GM12878 (cell line): ENCODE measurements around the gene NTN3. TPM values are rescaled to one million over a fixed set of nuclear protein-coding genes. Genes with fewer than 3 reads are reported as not detected.
A peak's percentile ranks its signal among the peaks of the same experiment; 100 is the strongest.

ENCODE experiments used
- ATAC-seq: fragments of 200-7000 bp; cut with Tn5 transposase; 3 replicates; pipeline ENCODE4 v1.9.1; 2020; ENCODE audit warnings: mild to moderate bottlenecking, moderate library complexity
- BruUV-seq: library from RNA; stranded (reverse); fragments of 400-500 nt; replicated peaks from 2 replicates; lab custom pipeline; 2021; lab: Mats Ljungman, UMichigan
- CTCF ChIA-PET: fragments of 300-600 bp; sonication (Branson Sonifier 250); formaldehyde crosslinking; extraction: SDS; loops from one replicate; lab custom pipeline; 2021; ENCODE audit warnings: inconsistent platforms; lab: Yijun Ruan, JAX
- POLR2A ChIA-PET: fragments of 350-600 bp; formaldehyde crosslinking; extraction: SDS; loops from one replicate; lab custom pipeline; 2021; ENCODE audit warnings: inconsistent platforms; lab: Charles Lee
- RAD21 ChIA-PET: fragments of 300-600 bp; sonication (Branson Sonifier 250); formaldehyde crosslinking; loops from one replicate; lab custom pipeline; 2023; ENCODE audit warnings: antibody characterized with exemption; ENCODE audit not compliant: unreplicated experiment; lab: Charles Lee
- SMC1A ChIA-PET: fragments of 300-600 bp; sonication (Branson Sonifier 250); formaldehyde crosslinking; loops from one replicate; lab custom pipeline; 2023; ENCODE audit not compliant: unreplicated experiment, uncharacterized antibody; lab: Charles Lee
- DNase-seq: peaks from one replicate; pipeline ENCODE4 v3.0.0-alpha.2; 2011; ENCODE audit warnings: low read depth, low spot score
- FAIRE-seq: peaks from 3 replicates; lab custom pipeline; 2011; peaks lifted over from hg19 to GRCh38; lab: Jason Lieb, UNC
- H2AFZ ChIP-seq: 2 replicates; pipeline ENCODE4 v1.6.0; 2011; ENCODE audit warnings: low read depth, low read length, control low read depth; ENCODE audit not compliant: control insufficient read depth
- H3K27ac ChIP-seq: 2 replicates; pipeline ENCODE4 v1.5.1; 2011; ENCODE audit warnings: control low read depth; ENCODE audit not compliant: control insufficient read depth, insufficient read depth
- H3K27me3 ChIP-seq, 2 experiments: replicated peaks in 1 of 2; 2 replicates each; pipeline versions ENCODE4 v1.6.0 to v1.6.1; 2011; ENCODE audit warnings: low read length in 1 of 2; ENCODE audit not compliant: control insufficient read depth in 2 of 2, insufficient read depth in 2 of 2
- H3K36me3 ChIP-seq, 2 experiments: 2 replicates each; pipeline ENCODE4 v1.5.1; 2011; ENCODE audit warnings: low read length in 1 of 2; ENCODE audit not compliant: control insufficient read depth in 2 of 2, insufficient read depth in 2 of 2
- H3K4me1 ChIP-seq: 2 replicates; pipeline ENCODE4 v1.6.1; 2011; ENCODE audit warnings: mild to moderate bottlenecking, low read length, moderate library complexity, mixed read lengths; ENCODE audit not compliant: control insufficient read depth, insufficient read depth
- H3K4me2 ChIP-seq: 2 replicates; pipeline ENCODE4 v1.6.0; 2011; ENCODE audit warnings: control low read depth; ENCODE audit not compliant: control insufficient read depth, insufficient read depth
- H3K4me3 ChIP-seq: fragments of 200-600 bp; sonication (generic); 2 replicates; pipeline ENCODE4 v1.5.1; 2016
- H3K79me2 ChIP-seq: 2 replicates; pipeline ENCODE4 v1.6.0; 2011; ENCODE audit warnings: low read length; ENCODE audit not compliant: control insufficient read depth, insufficient read depth
- H3K9ac ChIP-seq: 2 replicates; pipeline ENCODE4 v1.8.0; 2011; ENCODE audit warnings: low read length, control low read depth, mixed read lengths; ENCODE audit not compliant: control insufficient read depth, insufficient read depth
- H3K9me3 ChIP-seq: replicated peaks from 3 replicates; pipeline ENCODE4 v1.5.1; 2011; ENCODE audit warnings: mild to moderate bottlenecking, low read length; ENCODE audit not compliant: control insufficient read depth, insufficient read depth
- H4K20me1 ChIP-seq: 2 replicates; pipeline ENCODE4 v1.6.0; 2011; ENCODE audit not compliant: control insufficient read depth, insufficient read depth
- CREB1 ChIP-seq: IDR thresholded peaks from 2 replicates; pipeline ENCODE4 v1.6.1; 2012; ENCODE audit warnings: low read depth, mild to moderate bottlenecking, inconsistent platforms
- HDGF ChIP-seq: fragments of 450-650 bp; IDR thresholded peaks from 2 replicates; pipeline ENCODE4 v1.6.1; 2016; ENCODE audit warnings: antibody characterized with exemption
- NR2F1 ChIP-seq: fragments of 450-650 bp; conservative IDR thresholded peaks from 2 replicates; pipeline ENCODE4 v1.6.1; 2017; ENCODE audit warnings: mild to moderate bottlenecking
- POLR2A ChIP-seq: IDR thresholded peaks from 2 replicates; pipeline ENCODE4 v1.6.1; 2011; ENCODE audit warnings: low read depth, mild to moderate bottlenecking, low read length
- RFX5 ChIP-seq: IDR thresholded peaks from 2 replicates; pipeline ENCODE4 v1.6.1; 2011; ENCODE audit warnings: low read depth, low read length, improper control_type of control experiment
- TARDBP ChIP-seq: IDR thresholded peaks from 2 replicates; pipeline ENCODE4 v1.6.1; 2016; ENCODE audit warnings: borderline replicate concordance
- ZNF384 ChIP-seq: IDR thresholded peaks from 2 replicates; pipeline ENCODE4 v1.6.1; 2012; ENCODE audit warnings: low read depth, mild to moderate bottlenecking, low read length, improper control_type of control experiment, borderline replicate concordance
- WGBS: methylation state at CpG from one replicate; pipeline ENCODE4 v1.1.6; 2016; ENCODE audit warnings: low lambda C conversion rate; ENCODE audit not compliant: insufficient replicate concordance, insufficient coverage; ENCODE audit errors: missing lambda C conversion rate; 5-methylcytosine and 5-hydroxymethylcytosine counted together
- in situ Hi-C: fragments of 300-500 bp; cut with MboI; formaldehyde crosslinking; loops from 9 replicates; pipeline ENCODE4 v1.14.3; 2018; ENCODE audit warnings: mixed read lengths
- intact Hi-C: fragments of 100-400 bp; cut with micrococcal nuclease; formaldehyde crosslinking; loops from one replicate; pipeline ENCODE4 v1.14.2; 2022; ENCODE audit not compliant: unreplicated experiment
- polyA plus RNA-seq, 11 experiments: library from polyadenylated mRNA; depleted of rRNA in 4 of 11; unstranded in 6 of 11; stranded (reverse) in 5 of 11; fragments of >200 nt; fragmentation: Nextera tagmentation in 4 of 11; fragmentation: Illumina TruSeq in 1 of 11; extraction: Ambion mirVana in 4 of 11; extraction: Trizol in 1 of 11; gene quantifications; 1 replicate in 1 of 11; 2 replicates in 10 of 11; pipeline versions ENCODE4 v1.2.1 to v1.2.3, GENCODE V29; 2011 to 2016; ENCODE audit warnings: inconsistent platforms in 2 of 11, missing spikeins in 2 of 11, low read depth in 1 of 11
- total RNA-seq, 4 experiments: library from RNA; depleted of rRNA in 3 of 4; stranded (reverse); fragments of >200 nt in 3 of 4; fragmentation: Illumina TruSeq in 1 of 4; extraction: Trizol in 1 of 4; gene quantifications; 2 replicates each; pipeline versions ENCODE4 v1.2.1 to v1.2.3, GENCODE V29; 2013 to 2021
- TF ChIP-seq, protein P1 (sequence below): fragments of 450-650 bp; IDR thresholded peaks from 2 replicates; pipeline ENCODE4 v1.6.1; 2016; ENCODE audit warnings: mild to moderate bottlenecking
- TF ChIP-seq, protein P2 (sequence below): fragments of 450-650 bp; IDR thresholded peaks from 2 replicates; pipeline ENCODE4 v1.6.1; 2016; ENCODE audit warnings: mild to moderate bottlenecking

NTN3 gene
- total and polyA plus RNA-seq, 10 of the 15 experiments (the other 5 are each of a cell fraction or from before 2014, with no cell fraction given), result 0.04 TPM; not detected in 9

DNA sequence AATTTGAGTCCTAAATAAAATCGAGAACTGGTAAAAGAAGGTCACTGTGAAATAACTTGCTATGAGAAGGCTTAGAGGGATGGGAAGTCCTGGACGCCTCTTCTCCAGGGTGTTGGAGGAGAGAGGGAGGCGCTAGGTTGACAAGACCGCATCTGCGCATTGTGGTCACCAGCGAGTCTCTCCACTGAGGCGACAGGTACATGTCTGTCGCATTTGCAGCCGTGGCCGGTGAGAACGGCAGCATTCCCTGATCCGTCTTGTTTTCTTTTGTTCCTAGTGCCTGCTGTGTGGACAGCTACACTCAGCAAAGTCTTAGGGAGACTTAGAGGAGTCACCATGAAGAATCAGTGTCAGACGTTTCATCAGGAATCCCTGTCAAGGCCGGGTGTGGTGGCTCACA lies 34.6 kb downstream of the NTN3 start:
- Histone ChIP-seq H3K36me3 (no peaks in the 10 kb centered on the region; a peak in 2 of 4 replicates), H3K27ac (no peak overlapping the region), H3K79me2 (no peaks in the 10 kb centered on the region), H3K9ac (no peak overlapping the region), H2AFZ (no peak overlapping the region), H3K27me3 (no peaks in the 10 kb centered on the region), H3K9me3 (no peaks in the 10 kb centered on the region), H3K4me3 (no peak overlapping the region), H3K4me2 (no peak overlapping the region), H4K20me1 (no peaks in the 10 kb centered on the region), H3K4me1 (peaks cover 33% of the 10 kb centered on the region)
- DNase-seq (no peak), ATAC-seq (no peak), FAIRE-seq (no peak)
- POLR2A ChIA-PET, result no interaction called here
- RAD21 ChIA-PET, result no interaction called here
- TF ChIP-seq NR2F1, result no peak
- TF ChIP-seq RFX5, result no peak
- TF ChIP-seq, protein P1, sequence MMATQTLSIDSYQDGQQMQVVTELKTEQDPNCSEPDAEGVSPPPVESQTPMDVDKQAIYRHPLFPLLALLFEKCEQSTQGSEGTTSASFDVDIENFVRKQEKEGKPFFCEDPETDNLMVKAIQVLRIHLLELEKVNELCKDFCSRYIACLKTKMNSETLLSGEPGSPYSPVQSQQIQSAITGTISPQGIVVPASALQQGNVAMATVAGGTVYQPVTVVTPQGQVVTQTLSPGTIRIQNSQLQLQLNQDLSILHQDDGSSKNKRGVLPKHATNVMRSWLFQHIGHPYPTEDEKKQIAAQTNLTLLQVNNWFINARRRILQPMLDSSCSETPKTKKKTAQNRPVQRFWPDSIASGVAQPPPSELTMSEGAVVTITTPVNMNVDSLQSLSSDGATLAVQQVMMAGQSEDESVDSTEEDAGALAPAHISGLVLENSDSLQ, result no peak
- TF ChIP-seq TARDBP, result no peak
- intact Hi-C loops, result loop anchor here (5.0 to 10.0 kb wide), 2 partner anchors 38 to 241 kb away; partner anchors contain the start of gene RNPS1
- CTCF ChIA-PET, result interaction anchor here (1.0 to 1.2 kb wide), 2 partner anchors 11 to 19 kb away, joined by 3 to 5 read pairs; no protein-coding TSS in a partner anchor
- WGBS, result 87% methylated on average over 14 of the region's 14 CpGs
- BruUV-seq, result no TSS peak
- SMC1A ChIA-PET, result no interaction called here
- in situ Hi-C loops, result loop anchor here (5.0 kb wide), 1 partner anchor 73 kb away; no protein-coding TSS in a partner anchor

GRCh38 chr16:2507052-2507659 lies 36.1 kb downstream of the NTN3 start:
- BruUV-seq, result no TSS peak
- ChIA-PET CTCF (interaction anchor here (0.8 to 1.2 kb wide), 3 partner anchors 9 to 313 kb away, joined by 3 to 5 read pairs (median 4); partner anchors contain the start of gene CCNF), POLR2A (interaction anchor here (0.6 to 2.5 kb wide), 6 partner anchors 9 to 375 kb away, joined by 3 to 8 read pairs (median 4); partner anchors contain the start of gene TBC1D24), RAD21 (interaction anchor here (0.7 to 1.2 kb wide), 2 partner anchors 25 to 459 kb away, joined by 3 to 6 read pairs; partner anchors contain the start of genes NTHL1 and TSC2), SMC1A (no interaction called here)
- Histone ChIP-seq H3K4me2 (peak overlapping the region; percentile 86), H3K9me3 (no peaks in the 10 kb centered on the region), H3K27me3 (no peaks in the 10 kb centered on the region), H3K79me2 (no peaks in the 10 kb centered on the region), H3K9ac (peak overlapping the region; percentile 36), H3K27ac (peak overlapping the region; percentile 83), H3K36me3 (no peaks in the 10 kb centered on the region; a peak in 1 of 4 replicates), H3K4me3 (no peak overlapping the region), H2AFZ (peak overlapping the region; percentile 76), H4K20me1 (no peaks in the 10 kb centered on the region), H3K4me1 (peaks cover 33% of the 10 kb centered on the region)
- 49% methylated on average over 14 of the region's 14 CpGs for WGBS
- FAIRE-seq (peak; percentile 73), DNase-seq (peak; percentile 41), ATAC-seq (peak; percentile 90)
- in situ Hi-C loops (loop anchor here (5.0 kb wide), 1 partner anchor 75 kb away; no protein-coding TSS in a partner anchor), intact Hi-C loops (loop anchor here (5.0 to 10.0 kb wide), 2 partner anchors 40 to 242 kb away; partner anchors contain the start of gene RNPS1)
- TF ChIP-seq, protein P2, sequence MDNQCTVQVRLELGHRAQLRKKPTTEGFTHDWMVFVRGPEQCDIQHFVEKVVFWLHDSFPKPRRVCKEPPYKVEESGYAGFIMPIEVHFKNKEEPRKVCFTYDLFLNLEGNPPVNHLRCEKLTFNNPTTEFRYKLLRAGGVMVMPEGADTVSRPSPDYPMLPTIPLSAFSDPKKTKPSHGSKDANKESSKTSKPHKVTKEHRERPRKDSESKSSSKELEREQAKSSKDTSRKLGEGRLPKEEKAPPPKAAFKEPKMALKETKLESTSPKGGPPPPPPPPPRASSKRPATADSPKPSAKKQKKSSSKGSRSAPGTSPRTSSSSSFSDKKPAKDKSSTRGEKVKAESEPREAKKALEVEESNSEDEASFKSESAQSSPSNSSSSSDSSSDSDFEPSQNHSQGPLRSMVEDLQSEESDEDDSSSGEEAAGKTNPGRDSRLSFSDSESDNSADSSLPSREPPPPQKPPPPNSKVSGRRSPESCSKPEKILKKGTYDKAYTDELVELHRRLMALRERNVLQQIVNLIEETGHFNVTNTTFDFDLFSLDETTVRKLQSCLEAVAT, result peak; percentile 47; the same call in 1 of the 2 replicates
- TF ChIP-seq CREB1 (no peak), ZNF384 (no peak), POLR2A (peak; percentile 34; the same call in 1 of the 2 replicates), HDGF (no peak)
